Measurements from ENCODE around the gene STPG3. TPM values are rescaled to one million over a fixed set of nuclear protein-coding genes. Genes with fewer than 3 reads are reported as not detected.

Gene STPG3
- polyA plus RNA-seq, 2 of the 4 experiments (the other 2 are of a cell fraction): not detected

DNA sequence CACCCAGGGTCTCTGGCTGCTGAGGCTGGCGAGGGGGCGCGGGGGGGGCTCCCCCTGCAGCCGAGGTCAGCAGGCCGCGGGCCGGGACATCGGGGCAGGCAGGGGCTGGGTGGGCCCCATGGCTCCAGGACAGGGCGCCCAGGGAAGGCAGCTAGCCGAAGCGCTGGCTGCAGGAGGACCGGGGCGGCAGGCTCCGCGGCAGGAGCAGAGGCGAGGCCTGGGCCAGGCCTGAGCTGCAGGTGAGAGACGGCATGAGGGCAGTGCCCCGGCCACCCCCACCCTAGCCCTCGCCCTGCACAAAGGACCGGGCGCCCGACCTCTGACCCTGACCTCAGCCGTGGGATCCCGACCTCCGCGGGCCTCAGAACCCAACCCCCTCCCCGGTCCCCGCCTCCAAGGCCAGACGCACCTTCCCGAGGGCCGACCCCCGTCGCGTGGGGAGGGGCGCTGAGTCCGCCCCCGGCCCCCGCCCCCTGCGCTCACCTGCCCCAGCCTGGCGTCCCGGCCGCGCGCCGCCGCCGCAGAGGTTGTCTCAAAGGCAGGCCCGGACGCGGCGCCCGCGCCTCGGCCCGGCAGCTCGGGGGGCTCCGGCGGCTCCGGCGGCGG lies 29.5 kb upstream of the STPG3 start:
- ATAC-seq: no peak
- peak overlapping the region; percentile 28 for H3K4me3 ChIP-seq

DNA sequence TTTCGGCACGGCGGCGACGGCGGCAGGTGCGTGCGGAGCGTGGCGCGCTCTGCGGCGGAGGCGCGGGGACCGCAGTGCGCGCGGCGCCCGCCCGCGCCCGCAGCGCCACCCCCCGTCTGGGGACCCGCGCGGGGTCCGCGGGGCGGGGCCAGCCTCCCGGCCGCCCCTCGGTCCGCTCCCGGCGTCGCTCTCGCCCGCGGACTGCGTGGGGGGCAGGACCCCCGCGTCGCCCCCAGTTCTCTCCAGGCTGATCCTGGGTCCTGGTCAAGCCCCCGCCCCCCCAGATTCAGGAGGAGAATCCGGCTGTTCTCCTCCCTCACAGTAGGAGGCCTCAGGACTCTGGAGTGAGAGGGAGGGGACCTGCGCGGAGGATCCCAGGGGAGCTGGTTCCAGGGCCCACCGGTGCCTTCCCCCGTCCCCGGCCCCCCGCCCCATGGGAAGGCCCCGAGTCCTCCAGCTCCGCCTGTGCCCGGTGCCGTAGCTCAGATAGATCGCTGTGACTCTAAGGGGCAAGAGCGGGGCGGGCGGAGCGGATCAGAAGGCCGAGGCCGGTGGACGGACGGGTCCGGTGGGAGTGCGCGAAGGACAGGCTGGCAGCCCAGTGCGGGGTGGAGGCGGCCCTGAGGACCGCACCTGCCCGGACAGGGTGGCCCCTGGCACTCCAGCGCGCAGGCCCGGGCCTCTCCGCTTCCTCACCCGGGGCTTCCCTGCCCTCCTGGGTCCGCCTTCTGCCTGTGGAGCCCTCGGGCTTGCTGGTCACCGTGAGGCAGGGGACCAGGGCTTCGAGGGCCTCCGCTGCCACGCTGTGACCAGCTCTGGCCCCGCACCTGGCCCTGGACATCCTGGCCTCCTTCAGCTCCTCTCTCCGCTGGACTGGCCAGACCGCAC lies 28.7 kb upstream of the STPG3 start, which contains the start of gene RNF208:
Gene RNF208, minus strand, starts transcription at position 51 of the 888 bp plus-strand sequence. CDS start 1,028 bp downstream, outside the sequence.
- DNase-seq (ENCODE audit: low read depth in 1 of 2, low spot score in 1 of 2) (no peak), FAIRE-seq (no peak), ATAC-seq (peak; percentile 0; a peak in 3 of 6 replicates)
- Histone ChIP-seq H3K4me3 (peak within 1 kb of the TSS; percentile 72), H3K4me2 (peak within 1 kb of the TSS; percentile 82), H3K9me3 (no peaks in the 10 kb centered on the region), H3K4me1 (peaks cover 64% of the 10 kb centered on the region), H3K27ac (peak within 1 kb of the TSS; percentile 89 to 93)
- no peak for TF ChIP-seq MAZ (IDR thresholded peaks at IDR 0.05; ENCODE audit: borderline replicate concordance, low read depth, low read length)
- TF ChIP-seq ZSCAN20 (CRISPR knock-in tag; IDR thresholded peaks at IDR 0.05): no peak
- no peak for TF ChIP-seq POLR2A (IDR thresholded peaks at IDR 0.05; ENCODE audit: low read length)
- no peak for TF ChIP-seq POLR2AphosphoS2 (conservative IDR thresholded peaks at IDR 0.05; ENCODE audit: low read length)
- TF ChIP-seq, protein P1, sequence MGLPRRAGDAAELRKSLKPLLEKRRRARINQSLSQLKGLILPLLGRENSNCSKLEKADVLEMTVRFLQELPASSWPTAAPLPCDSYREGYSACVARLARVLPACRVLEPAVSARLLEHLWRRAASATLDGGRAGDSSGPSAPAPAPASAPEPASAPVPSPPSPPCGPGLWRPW (IDR thresholded peaks at IDR 0.05): no peak
- no peak for TF ChIP-seq CBX2 (IDR thresholded peaks at IDR 0.05; ENCODE audit: borderline replicate concordance, low read depth)
- no peak for TF ChIP-seq GATA3 (IDR thresholded peaks at IDR 0.05; ENCODE audit: borderline replicate concordance)
- TF ChIP-seq FOSB (CRISPR knock-in tag; IDR thresholded peaks at IDR 0.05): no peak
- no peak for TF ChIP-seq SMC3 (IDR thresholded peaks at IDR 0.05)
- no peak for TF ChIP-seq FOXS1 (CRISPR knock-in tag; IDR thresholded peaks at IDR 0.05)
- no peak for TF ChIP-seq RAD21 (conservative IDR thresholded peaks at IDR 0.05 in 1 of 2, IDR thresholded peaks at IDR 0.05 in 1 of 2)
- TF ChIP-seq NPAS2 (CRISPR knock-in tag; IDR thresholded peaks at IDR 0.05; ENCODE audit: borderline replicate concordance): no peak
- no peak for TF ChIP-seq KDM1A (IDR thresholded peaks at IDR 0.05; ENCODE audit: low read depth)
- TF ChIP-seq, protein P2, sequence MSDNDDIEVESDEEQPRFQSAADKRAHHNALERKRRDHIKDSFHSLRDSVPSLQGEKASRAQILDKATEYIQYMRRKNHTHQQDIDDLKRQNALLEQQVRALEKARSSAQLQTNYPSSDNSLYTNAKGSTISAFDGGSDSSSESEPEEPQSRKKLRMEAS (IDR thresholded peaks at IDR 0.05): no peak
- TF ChIP-seq EHMT2 (IDR thresholded peaks at IDR 0.05; ENCODE audit: low read depth): no peak
- TF ChIP-seq NFE2L2 (conservative IDR thresholded peaks at IDR 0.05; ENCODE audit: low read length): no peak
- TF ChIP-seq, protein P3, sequence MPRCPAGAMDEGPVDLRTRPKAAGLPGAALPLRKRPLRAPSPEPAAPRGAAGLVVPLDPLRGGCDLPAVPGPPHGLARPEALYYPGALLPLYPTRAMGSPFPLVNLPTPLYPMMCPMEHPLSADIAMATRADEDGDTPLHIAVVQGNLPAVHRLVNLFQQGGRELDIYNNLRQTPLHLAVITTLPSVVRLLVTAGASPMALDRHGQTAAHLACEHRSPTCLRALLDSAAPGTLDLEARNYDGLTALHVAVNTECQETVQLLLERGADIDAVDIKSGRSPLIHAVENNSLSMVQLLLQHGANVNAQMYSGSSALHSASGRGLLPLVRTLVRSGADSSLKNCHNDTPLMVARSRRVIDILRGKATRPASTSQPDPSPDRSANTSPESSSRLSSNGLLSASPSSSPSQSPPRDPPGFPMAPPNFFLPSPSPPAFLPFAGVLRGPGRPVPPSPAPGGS (IDR thresholded peaks at IDR 0.05): no peak
- TF ChIP-seq ZC3H11A (IDR thresholded peaks at IDR 0.05): no peak
- TF ChIP-seq, protein P4, sequence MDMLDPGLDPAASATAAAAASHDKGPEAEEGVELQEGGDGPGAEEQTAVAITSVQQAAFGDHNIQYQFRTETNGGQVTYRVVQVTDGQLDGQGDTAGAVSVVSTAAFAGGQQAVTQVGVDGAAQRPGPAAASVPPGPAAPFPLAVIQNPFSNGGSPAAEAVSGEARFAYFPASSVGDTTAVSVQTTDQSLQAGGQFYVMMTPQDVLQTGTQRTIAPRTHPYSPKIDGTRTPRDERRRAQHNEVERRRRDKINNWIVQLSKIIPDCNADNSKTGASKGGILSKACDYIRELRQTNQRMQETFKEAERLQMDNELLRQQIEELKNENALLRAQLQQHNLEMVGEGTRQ (IDR thresholded peaks at IDR 0.05): no peak
- no peak for TF ChIP-seq HOXB13 (CRISPR knock-in tag; IDR thresholded peaks at IDR 0.05; ENCODE audit: low read depth)
- 91% methylated on average over 71 of the region's 88 CpGs for WGBS (ENCODE audit: missing lambda C conversion rate)
- POLR2A ChIA-PET: interaction anchor here (0.6 to 3.5 kb wide), 14 partner anchors 13 to 375 kb away, joined by 3 to 37 read pairs (median 6); partner anchors contain the start of genes ANAPC2, SSNA1, TOR4A and TPRN
- CTCF ChIA-PET: interaction anchor here (0.7 to 10.1 kb wide), 11 partner anchors 12 to 193 kb away, joined by 3 to 113 read pairs (median 7); partner anchors contain the start of genes ANAPC2, NPDC1, SSNA1 and TUBB4B

More for the DNA sequence above, 29.5 kb upstream of the STPG3 start:
- Histone ChIP-seq H3K27ac (peak overlapping the region; percentile 29 to 89; a peak in 4 of 6 replicates), H3K4me1 (peaks cover 64% of the 10 kb centered on the region), H3K4me2 (peak overlapping the region; percentile 82), H3K9me3 (no peaks in the 10 kb centered on the region)
- ChIA-PET CTCF (interaction anchor here (2.2 to 10.1 kb wide), 4 partner anchors 15 to 175 kb away, joined by 5 to 113 read pairs (median 76); partner anchors contain the start of genes ANAPC2, NPDC1, SSNA1 and TUBB4B), POLR2A (interaction anchor here (1.4 kb wide), 1 partner anchor 19 kb away, joined by 4 read pairs; no protein-coding TSS in a partner anchor)
- DNase-seq (ENCODE audit: low read depth in 1 of 2, low spot score in 1 of 2) (no peak), FAIRE-seq (no peak)
- 61% methylated on average over 17 of the region's 61 CpGs for WGBS (ENCODE audit: missing lambda C conversion rate)
- TF ChIP-seq ESRRA (IDR thresholded peaks at IDR 0.05; ENCODE audit: borderline replicate concordance, low read length) (no peak), CHD4 (IDR thresholded peaks at IDR 0.05; ENCODE audit: borderline replicate concordance) (no peak), ZSCAN20 (CRISPR knock-in tag; IDR thresholded peaks at IDR 0.05) (no peak), HOXB5 (CRISPR knock-in tag; IDR thresholded peaks at IDR 0.05) (no peak), KDM1A (IDR thresholded peaks at IDR 0.05; ENCODE audit: low read depth) (no peak), NR3C1 (IDR thresholded peaks at IDR 0.05) (no peak)
